Measurements from ENCODE around the gene DNAI1.

Gene DNAI1

DNA sequence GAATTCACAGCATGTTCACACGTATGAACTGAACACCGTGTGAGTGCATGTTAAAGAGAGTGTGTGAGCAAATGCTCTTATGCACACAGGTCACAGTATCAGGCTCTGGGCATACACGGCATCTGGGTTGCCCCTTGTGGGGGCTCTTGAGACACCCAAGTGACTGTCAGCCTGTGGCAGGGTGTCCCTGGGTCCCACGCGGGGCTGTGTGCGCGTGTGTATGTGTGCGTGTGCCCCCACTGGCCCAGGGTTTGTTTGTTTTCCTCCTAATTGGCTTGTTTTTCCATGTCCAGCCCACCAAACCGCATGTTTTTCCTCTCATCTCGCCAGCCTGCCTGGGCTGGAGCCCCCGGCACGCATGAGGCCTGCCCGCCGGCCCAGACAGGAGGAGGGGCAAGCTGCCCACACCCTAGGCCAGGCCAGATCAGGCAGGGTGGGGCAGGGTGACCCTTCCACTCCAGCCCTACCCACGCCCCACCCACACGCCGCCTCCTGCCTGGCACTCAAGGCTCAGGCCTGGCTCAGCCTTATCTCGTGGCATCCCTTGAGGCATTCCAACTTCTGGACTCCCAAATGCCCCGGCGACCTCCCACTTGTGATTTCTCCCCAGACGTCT is 102.1 kb downstream of the DNAI1 start:
- DNase-seq = no peak

GRCh38 chr9:34562135-34562745 is 103.6 kb downstream of the DNAI1 start:
- no peak for DNase-seq

DNA sequence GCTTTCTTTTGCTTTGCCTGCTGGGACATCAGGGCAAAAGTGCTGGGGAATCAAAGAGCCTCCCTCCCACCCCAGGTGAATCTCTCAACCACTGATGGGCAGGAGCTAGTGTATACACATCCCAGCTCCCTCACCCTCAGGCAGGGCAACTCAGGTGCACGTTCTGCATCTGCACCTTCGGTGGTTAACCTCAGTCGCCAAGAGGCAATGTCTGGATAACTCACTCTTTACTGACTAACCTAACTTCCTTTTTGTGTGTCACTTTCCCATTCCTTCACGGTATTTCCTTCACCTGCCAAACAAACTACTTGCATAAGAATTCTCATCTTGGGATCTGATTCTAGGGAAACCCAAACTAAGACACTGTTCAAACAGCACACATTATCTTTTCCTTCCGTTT is 104.7 kb downstream of the DNAI1 start:
- no peak for DNase-seq

- no peak for DNase-seq
Measured at GRCh38 chr9:34564617-34565016, 106.0 kb downstream of the DNAI1 start.

- no peak for DNase-seq
Measured at GRCh38 chr9:34565856-34566255, 107.3 kb downstream of the DNAI1 start.

DNA sequence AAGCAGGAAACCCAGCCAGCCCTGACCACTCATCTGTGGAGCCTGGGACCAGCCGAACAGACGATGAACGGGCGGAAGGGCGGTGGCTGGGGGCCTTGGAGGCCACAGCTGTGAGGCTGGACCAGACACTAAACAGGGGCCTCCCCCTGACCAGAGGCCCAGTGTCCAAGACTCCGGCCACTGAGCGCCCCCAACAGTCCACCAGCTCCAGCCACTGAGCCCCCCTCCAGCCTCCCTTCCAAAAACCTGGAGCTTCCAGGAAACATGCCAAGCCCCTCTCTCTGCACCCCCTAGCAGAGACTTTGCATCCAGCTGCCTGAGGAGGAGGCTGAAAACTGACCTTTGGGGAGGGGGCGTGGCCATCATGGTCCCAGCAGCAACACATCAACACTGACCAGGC is 107.7 kb downstream of the DNAI1 start:
- DNase-seq = no peak

DNA sequence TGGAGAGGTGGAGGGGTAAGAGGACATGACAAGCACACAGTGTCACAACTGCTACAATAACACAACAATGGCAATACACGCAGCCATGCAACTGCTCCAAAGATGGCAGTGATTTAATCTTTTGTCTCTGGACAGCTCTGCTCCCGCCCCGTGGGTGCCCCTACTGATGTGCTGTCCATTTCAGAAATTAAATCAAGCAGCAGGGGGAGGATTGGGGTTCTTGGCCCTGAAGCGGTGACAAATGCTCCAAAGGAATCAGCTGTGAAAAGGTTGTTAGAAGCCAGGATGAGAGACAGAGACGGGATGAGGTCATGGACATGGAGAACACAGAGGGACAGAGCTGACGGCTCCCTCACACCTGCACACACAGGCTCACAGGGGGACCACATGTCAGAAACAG is 108.4 kb downstream of the DNAI1 start:
- DNase-seq = no peak

- no peak for DNase-seq
Measured at GRCh38 chr9:34568133-34568532, 109.5 kb downstream of the DNAI1 start.

DNA sequence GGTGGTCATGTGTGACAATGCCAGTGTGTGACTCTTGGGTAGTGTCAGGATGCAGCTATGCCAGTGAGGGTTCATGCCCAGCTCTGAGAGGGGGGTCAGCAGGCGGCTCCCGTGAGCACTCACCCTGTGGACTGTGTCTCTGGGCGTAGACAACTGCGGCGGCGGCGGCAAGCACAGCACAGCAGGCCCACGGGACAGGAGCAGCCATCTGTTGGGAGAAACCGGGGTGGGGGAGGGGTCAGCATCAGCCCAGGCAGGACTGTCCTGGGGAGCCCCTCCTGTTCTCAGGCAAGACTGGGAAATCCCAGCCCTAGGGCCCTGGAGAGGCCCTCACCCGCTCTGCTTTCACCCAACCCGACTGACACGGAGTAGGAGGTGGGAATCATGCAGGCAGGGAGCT is 110.2 kb downstream of the DNAI1 start:
- no peak for DNase-seq

DNA sequence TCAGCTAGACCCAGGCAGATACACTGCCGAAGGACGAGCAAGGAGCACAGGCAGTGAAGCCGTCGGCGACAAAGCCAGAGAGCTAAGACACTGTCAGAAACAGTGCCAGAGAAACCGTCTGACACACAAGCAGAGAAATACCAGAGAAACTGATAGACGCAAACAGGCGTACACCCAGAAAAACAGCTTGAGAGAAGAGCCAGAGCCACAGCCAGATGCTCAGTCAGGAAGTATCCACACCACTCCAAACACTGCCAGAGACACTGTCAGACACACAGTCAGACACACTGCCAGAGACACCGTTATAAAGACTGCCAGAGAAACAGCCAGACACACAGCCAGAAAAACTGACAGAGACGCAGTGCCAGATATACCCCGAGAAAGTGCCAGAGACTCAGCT is 111.8 kb downstream of the DNAI1 start:
- DNase-seq = no peak
